SK-N-SH (cell line): Measurements from ENCODE around the gene B4GALNT4. TPM values are rescaled to one million over a fixed set of nuclear protein-coding genes. Genes with fewer than 3 reads are reported as not detected.

Experiments used
- CTCF ChIA-PET: fragments of 300-600, 350-600 bp; formaldehyde crosslinking; extraction: SDS; loops from one replicate; lab custom pipeline; 2021; lab: Yijun Ruan, JAX
- POLR2A ChIA-PET: fragments of 350-600 bp; sonication (Branson Sonifier 250); formaldehyde crosslinking; extraction: SDS; loops from one replicate; lab custom pipeline; 2020; ENCODE audit warnings: antibody characterized with exemption, inconsistent platforms; lab: Yijun Ruan, JAX
- DNase-seq: peaks from one replicate; pipeline ENCODE4 v3.0.0; 2012
- H2AFZ ChIP-seq: fragments of 200-600 bp; sonication (generic); 2 replicates; pipeline ENCODE4 v1.8.1; 2016; ENCODE audit warnings: antibody characterized with exemption, mild to moderate bottlenecking, low read depth
- H3F3A ChIP-seq: fragments of 200-600 bp; sonication (generic); replicated peaks from 2 replicates; pipeline ENCODE3; 2016; ENCODE audit warnings: antibody characterized with exemption, mild to moderate bottlenecking; ENCODE audit not compliant: insufficient read depth
- H3K27ac ChIP-seq, 2 experiments: fragments of 200-500 bp in 1 of 2; fragments of 200-600 bp in 1 of 2; sonication (Bioruptor generic) in 1 of 2; sonication (generic), shearing (Covaris generic) in 1 of 2; 2 replicates each; pipeline versions ENCODE4 v1.5.1 to v1.6.1; 2014 to 2016; ENCODE audit warnings: low read depth in 2 of 2, inconsistent platforms in 1 of 2, low read length in 1 of 2, mild to moderate bottlenecking in 1 of 2, mixed read lengths in 1 of 2
- H3K27me3 ChIP-seq: fragments of 200-600 bp; sonication (generic), shearing (Covaris generic); 2 replicates; pipeline ENCODE4 v1.6.1; 2016; ENCODE audit warnings: mixed run types; ENCODE audit not compliant: insufficient read depth
- H3K36me3 ChIP-seq, 2 experiments: fragments of 200-500 bp in 1 of 2; fragments of 200-600 bp in 1 of 2; sonication (Bioruptor generic) in 1 of 2; sonication (generic) in 1 of 2; replicated peaks in 1 of 2; 2 replicates each; pipeline versions ENCODE3 to v1.5.1; 2014 to 2016; ENCODE audit warnings: low read length in 1 of 2, mild to moderate bottlenecking in 1 of 2; ENCODE audit not compliant: insufficient read depth in 2 of 2, control insufficient read depth in 1 of 2
- H3K4me1 ChIP-seq, 2 experiments: fragments of 200-500 bp in 1 of 2; fragments of 200-600 bp in 1 of 2; sonication (Bioruptor generic) in 1 of 2; sonication (generic), shearing (Covaris generic) in 1 of 2; 2 replicates each; pipeline versions ENCODE4 v1.5.1 to v1.6.1; 2014 to 2016; ENCODE audit warnings: low read depth in 1 of 2, low read length in 1 of 2, mixed run types in 1 of 2; ENCODE audit not compliant: insufficient read depth in 2 of 2, control insufficient read depth in 1 of 2
- H3K4me2 ChIP-seq: fragments of 200-600 bp; sonication (generic), shearing (Covaris generic); 2 replicates; pipeline ENCODE4 v1.6.1; 2017; ENCODE audit warnings: mixed run types
- H3K4me3 ChIP-seq, 2 experiments: fragments of 200-500 bp in 1 of 2; fragments of 200-600 bp in 1 of 2; sonication (Bioruptor generic) in 1 of 2; sonication (generic), shearing (Covaris generic) in 1 of 2; 2 replicates each; pipeline versions ENCODE4 v1.5.1 to v1.8.1; 2014 to 2016; ENCODE audit warnings: low read depth in 2 of 2, inconsistent platforms in 1 of 2, low read length in 1 of 2, mild to moderate bottlenecking in 1 of 2, mixed read lengths in 1 of 2, moderate library complexity in 1 of 2
- H3K79me2 ChIP-seq: fragments of 200-600 bp; sonication (generic); 2 replicates; pipeline ENCODE4 v1.8.1; 2017; ENCODE audit warnings: mild to moderate bottlenecking; ENCODE audit not compliant: insufficient read depth
- H3K9ac ChIP-seq: fragments of 200-600 bp; sonication (generic); 2 replicates; pipeline ENCODE4 v1.6.1; 2017; ENCODE audit warnings: mixed run types
- H3K9me2 ChIP-seq: fragments of 200-600 bp; sonication (generic); 2 replicates; pipeline ENCODE4 v1.6.1; 2017; ENCODE audit warnings: mixed run types
- H3K9me3 ChIP-seq: fragments of 200-600 bp; sonication (generic); 2 replicates; pipeline ENCODE4 v1.6.1; 2017; ENCODE audit warnings: mixed run types, mild to moderate bottlenecking, moderate library complexity
- H4K20me1 ChIP-seq: fragments of 200-600 bp; sonication (generic); 2 replicates; pipeline ENCODE4 v1.6.1; 2017; ENCODE audit warnings: mild to moderate bottlenecking, mixed run types; ENCODE audit not compliant: insufficient read depth
- CHD2 ChIP-seq: fragments of 150-350 bp; IDR thresholded peaks from 2 replicates; pipeline ENCODE4 v1.6.1; 2018; ENCODE audit warnings: low read length; ENCODE audit not compliant: partially characterized antibody
- CTCF ChIP-seq: fragments of 200-600 bp; sonication (generic); IDR thresholded peaks from 2 replicates; pipeline ENCODE4 v1.6.1; 2017; ENCODE audit warnings: antibody characterized with exemption, mild to moderate bottlenecking, moderate library complexity
- MAX ChIP-seq: IDR thresholded peaks from 2 replicates; pipeline ENCODE4 v1.4.0; 2012; ENCODE audit warnings: low read depth
- NRF1 ChIP-seq: IDR thresholded peaks from 2 replicates; pipeline ENCODE4 v1.6.1; 2012; ENCODE audit warnings: low read depth, mild to moderate bottlenecking, low read length
- RFX5 ChIP-seq: IDR thresholded peaks from 2 replicates; pipeline ENCODE4 v1.6.1; 2012; ENCODE audit warnings: mild to moderate bottlenecking, improper control_type of control experiment, low read length
- TAF1 ChIP-seq: IDR thresholded peaks from 2 replicates; pipeline ENCODE4 v1.6.1; 2012; ENCODE audit warnings: low read depth, mild to moderate bottlenecking, low read length, moderate library complexity, borderline replicate concordance
- TCF12 ChIP-seq: IDR thresholded peaks from 2 replicates; pipeline ENCODE4 v1.4.0; 2012
- TEAD4 ChIP-seq: IDR thresholded peaks from 2 replicates; pipeline ENCODE4 v1.4.0; 2012; ENCODE audit warnings: mild to moderate bottlenecking, borderline replicate concordance; ENCODE audit not compliant: insufficient read depth
- USF1 ChIP-seq: IDR thresholded peaks from 2 replicates; pipeline ENCODE4 v1.4.0; 2012; ENCODE audit warnings: low read depth, borderline replicate concordance
- ZBTB33 ChIP-seq: IDR thresholded peaks from 2 replicates; pipeline ENCODE4 v1.4.0; 2012; ENCODE audit warnings: low read depth, borderline replicate concordance
- WGBS: methylation state at CpG from one replicate; pipeline ENCODE4 v1.1.6; 2017; ENCODE audit warnings: low lambda C conversion rate; 5-methylcytosine and 5-hydroxymethylcytosine counted together
- polyA plus RNA-seq, 3 experiments: library from polyadenylated mRNA; depleted of rRNA; stranded (reverse); fragments of >200 nt; gene quantifications; 2 replicates each; pipeline ENCODE4 v1.2.3, GENCODE V29; 2012

B4GALNT4 gene
- polyA plus RNA-seq, 1 of the 3 experiments (the other 2 are of a cell fraction) = 66.7 TPM

- POLR2A ChIA-PET = interaction anchor here (1.8 kb wide), 1 partner anchor 52 kb away, joined by 5 read pairs; no protein-coding TSS in a partner anchor
- DNase-seq = no peak
- TF ChIP-seq MAX (no peak), CHD2 (no peak), USF1 (no peak), TAF1 (no peak), ZBTB33 (no peak), TCF12 (no peak), NRF1 (no peak), RFX5 (no peak)
- 83% methylated on average over 10 of the region's 11 CpGs for WGBS
- H3K9me2 ChIP-seq = no peaks in the 10 kb centered on the region
- H3F3A ChIP-seq = no peaks in the 10 kb centered on the region
- no peaks in the 10 kb centered on the region for H3K9me3 ChIP-seq
- H3K27me3 ChIP-seq = peaks cover 9% of the 10 kb centered on the region; the same call in 1 of the 2 replicates
- no peak overlapping the region for H3K4me2 ChIP-seq
- H2AFZ ChIP-seq = no peak overlapping the region
- no peak overlapping the region for H3K27ac ChIP-seq
- no peak overlapping the region for H3K4me3 ChIP-seq
- no peaks in the 10 kb centered on the region for H3K79me2 ChIP-seq
- no peak overlapping the region for H3K9ac ChIP-seq
- H3K36me3 ChIP-seq = no peaks in the 10 kb centered on the region
- H4K20me1 ChIP-seq = no peaks in the 10 kb centered on the region
- CTCF ChIA-PET = interaction anchor here (1.1 to 3.0 kb wide), 17 partner anchors 8 to 145 kb away, joined by 3 to 31 read pairs (median 9); partner anchors contain the start of genes PTDSS2 and SIGIRR
- peaks cover 10 to 12% of the 10 kb centered on the region in 2 experiments; a peak in 3 of 4 replicates for H3K4me1 ChIP-seq
These were observed 26.6 kb downstream of the B4GALNT4 start for GRCh38 chr11:395866-396265.

- peak; percentile 86 for DNase-seq
- H3K27ac ChIP-seq = no peak overlapping the region
- H3K27me3 ChIP-seq = peaks cover 9% of the 10 kb centered on the region; the same call in 1 of the 2 replicates
- WGBS = 29% methylated on average over 11 of the region's 23 CpGs
- ChIA-PET POLR2A (interaction anchor here (0.8 to 1.8 kb wide), 2 partner anchors 12 to 52 kb away, joined by 4 to 5 read pairs; no protein-coding TSS in a partner anchor), CTCF (interaction anchor here (0.7 to 3.0 kb wide), 29 partner anchors 9 to 361 kb away, joined by 3 to 31 read pairs (median 6); partner anchors contain the start of genes PTDSS2 and SIGIRR)
- H2AFZ ChIP-seq = peak overlapping the region; percentile 51; the same call in 1 of the 2 replicates
- H3K9me3 ChIP-seq = no peaks in the 10 kb centered on the region
- H3K9me2 ChIP-seq = no peaks in the 10 kb centered on the region
- TF ChIP-seq TEAD4 (no peak), CTCF (peak; percentile 47)
- no peak overlapping the region for H3K9ac ChIP-seq
- H3K36me3 ChIP-seq = no peaks in the 10 kb centered on the region
- H3K4me1 ChIP-seq = peaks cover 10 to 12% of the 10 kb centered on the region in 2 experiments; a peak in 3 of 4 replicates
- H3K4me2 ChIP-seq = peak overlapping the region; percentile 87
- peak overlapping the region; percentile 49 to 51 for H3K4me3 ChIP-seq
- no peaks in the 10 kb centered on the region for H3K79me2 ChIP-seq
- H4K20me1 ChIP-seq = no peaks in the 10 kb centered on the region
- no peaks in the 10 kb centered on the region for H3F3A ChIP-seq
These were observed 27.2 kb downstream of the B4GALNT4 start for GRCh38 chr11:396511-396947.
